ENCODE data around the gene MOSPD2.

DNA sequence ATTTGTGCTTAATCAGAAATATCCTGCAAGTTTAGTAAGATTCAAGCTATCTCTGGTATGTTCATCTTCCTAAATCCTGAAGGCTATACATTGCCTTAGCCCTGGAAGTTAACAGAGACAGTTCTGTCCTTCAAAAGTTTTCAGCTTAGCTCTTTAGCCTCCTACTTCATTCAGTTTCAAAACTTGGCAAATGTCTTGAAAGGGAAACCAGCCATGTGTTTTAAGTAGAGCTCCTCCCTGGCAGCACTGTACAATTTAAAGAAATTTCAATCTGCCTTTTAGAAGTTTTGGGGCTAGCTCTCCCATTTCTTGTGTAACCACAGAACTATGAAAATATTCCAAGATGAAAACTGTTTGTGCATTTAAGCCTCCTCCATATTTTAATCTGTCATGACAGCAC lies 47.4 kb upstream of the MOSPD2 start:
- TF ChIP-seq, protein P1, sequence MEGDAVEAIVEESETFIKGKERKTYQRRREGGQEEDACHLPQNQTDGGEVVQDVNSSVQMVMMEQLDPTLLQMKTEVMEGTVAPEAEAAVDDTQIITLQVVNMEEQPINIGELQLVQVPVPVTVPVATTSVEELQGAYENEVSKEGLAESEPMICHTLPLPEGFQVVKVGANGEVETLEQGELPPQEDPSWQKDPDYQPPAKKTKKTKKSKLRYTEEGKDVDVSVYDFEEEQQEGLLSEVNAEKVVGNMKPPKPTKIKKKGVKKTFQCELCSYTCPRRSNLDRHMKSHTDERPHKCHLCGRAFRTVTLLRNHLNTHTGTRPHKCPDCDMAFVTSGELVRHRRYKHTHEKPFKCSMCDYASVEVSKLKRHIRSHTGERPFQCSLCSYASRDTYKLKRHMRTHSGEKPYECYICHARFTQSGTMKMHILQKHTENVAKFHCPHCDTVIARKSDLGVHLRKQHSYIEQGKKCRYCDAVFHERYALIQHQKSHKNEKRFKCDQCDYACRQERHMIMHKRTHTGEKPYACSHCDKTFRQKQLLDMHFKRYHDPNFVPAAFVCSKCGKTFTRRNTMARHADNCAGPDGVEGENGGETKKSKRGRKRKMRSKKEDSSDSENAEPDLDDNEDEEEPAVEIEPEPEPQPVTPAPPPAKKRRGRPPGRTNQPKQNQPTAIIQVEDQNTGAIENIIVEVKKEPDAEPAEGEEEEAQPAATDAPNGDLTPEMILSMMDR (IDR thresholded peaks at IDR 0.05; ENCODE audit: borderline replicate concordance, extremely low read depth, low read length, poor library complexity, severe bottlenecking), result no peak
- TF ChIP-seq EZH2 (IDR thresholded peaks at IDR 0.05; ENCODE audit: borderline replicate concordance, low read depth, low read length, severe bottlenecking), result no peak
